ENCODE measurements around the gene CHRM4.

The CHRM4 gene

GRCh38 chr11:46418751-46419150 is 27.2 kb upstream of the CHRM4 start:
- Histone ChIP-seq H2AK5ac (ENCODE audit: low read depth, low read length) (no peak overlapping the region), H3K4me3 (ENCODE audit: low read length in 2 of 2) (no peak overlapping the region), H4K91ac (ENCODE audit: low read depth, low read length, poor library complexity) (no peak overlapping the region), H3K4ac (ENCODE audit: low read length) (no peak overlapping the region), H3K79me1 (ENCODE audit: low read depth, low read length) (no peaks in the 10 kb centered on the region), H3K18ac (ENCODE audit: low read length) (no peak overlapping the region), H2BK15ac (ENCODE audit: low read length) (no peak overlapping the region), H2BK120ac (ENCODE audit: low read depth, low read length) (no peak overlapping the region), H3K36me3 (replicated peaks in 1 of 2; ENCODE audit: control insufficient read depth in 2 of 2, insufficient read depth in 2 of 2, low read length in 2 of 2) (peaks cover 11 to 56% of the 10 kb centered on the region in 2 donors), H3K9ac (ENCODE audit: low read depth, low read length, poor library complexity) (no peak overlapping the region), H2AFZ (ENCODE audit: low read length) (no peak overlapping the region), H4K8ac (ENCODE audit: low read depth, low read length) (no peak overlapping the region), H2BK5ac (ENCODE audit: low read length) (no peak overlapping the region), H3K27ac (replicated peaks; ENCODE audit: low read length) (no peak overlapping the region), H3K14ac (ENCODE audit: low read length) (no peak overlapping the region), H3K9me3 (replicated peaks in 1 of 2; ENCODE audit: control insufficient read depth in 2 of 2, insufficient read depth in 1 of 2, low read depth in 1 of 2, low read length in 2 of 2) (no peaks in the 10 kb centered on the region), H2BK12ac (ENCODE audit: low read length) (no peak overlapping the region), H3K4me2 (ENCODE audit: insufficient read depth, low read length, poor library complexity, severe bottlenecking) (no peak overlapping the region), H3K27me3 (ENCODE audit: control insufficient read depth in 3 of 3, insufficient read depth in 3 of 3, low read depth in 1 of 3, low read length in 3 of 3) (no peaks in the 10 kb centered on the region), H3K4me1 (ENCODE audit: control insufficient read depth in 2 of 2, insufficient read depth in 1 of 2, low read depth in 1 of 2, low read length in 2 of 2) (peaks cover 6 to 8% of the 10 kb centered on the region in 2 donors), H3K23ac (ENCODE audit: low read depth, low read length, poor library complexity) (no peak overlapping the region)
- WGBS, 2 donors (ENCODE audit: extremely low coverage in 2 of 2, insufficient read length in 2 of 2, insufficient replicate concordance in 1 of 2) = no CpG with 5 or more reads among the region's 5 CpGs
- no peak for DNase-seq (ENCODE audit: low spot score)

- no peaks in the 10 kb centered on the region for H3K27me3 ChIP-seq (ENCODE audit: control insufficient read depth in 3 of 3, insufficient read depth in 3 of 3, low read depth in 1 of 3, low read length in 3 of 3)
- no peak overlapping the region for H4K8ac ChIP-seq (ENCODE audit: low read depth, low read length)
- no peaks in the 10 kb centered on the region for H3K79me1 ChIP-seq (ENCODE audit: low read depth, low read length)
- DNase-seq (ENCODE audit: low spot score) = peak; percentile 44
- H3K4me3 ChIP-seq (ENCODE audit: low read length in 2 of 2) = no peak overlapping the region
- H3K4me2 ChIP-seq (ENCODE audit: insufficient read depth, low read length, poor library complexity, severe bottlenecking) = no peak overlapping the region
- H3K4ac ChIP-seq (ENCODE audit: low read length) = no peak overlapping the region
- H3K23ac ChIP-seq (ENCODE audit: low read depth, low read length, poor library complexity) = no peak overlapping the region
- H4K91ac ChIP-seq (ENCODE audit: low read depth, low read length, poor library complexity) = no peak overlapping the region
- H2AFZ ChIP-seq (ENCODE audit: low read length) = no peak overlapping the region
- H2AK5ac ChIP-seq (ENCODE audit: low read depth, low read length) = no peak overlapping the region
- no peak overlapping the region for H3K27ac ChIP-seq (replicated peaks; ENCODE audit: low read length)
- no peak overlapping the region for H2BK5ac ChIP-seq (ENCODE audit: low read length)
- H3K9ac ChIP-seq (ENCODE audit: low read depth, low read length, poor library complexity) = no peak overlapping the region
- WGBS, 2 donors (ENCODE audit: extremely low coverage in 2 of 2, insufficient read length in 2 of 2, insufficient replicate concordance in 1 of 2) = no CpG with 5 or more reads among the region's 7 CpGs
- no peak overlapping the region for H3K18ac ChIP-seq (ENCODE audit: low read length)
- H2BK120ac ChIP-seq (ENCODE audit: low read depth, low read length) = no peak overlapping the region
- H3K9me3 ChIP-seq (replicated peaks in 1 of 2; ENCODE audit: control insufficient read depth in 2 of 2, insufficient read depth in 1 of 2, low read depth in 1 of 2, low read length in 2 of 2) = no peaks in the 10 kb centered on the region
- no peak overlapping the region for H2BK12ac ChIP-seq (ENCODE audit: low read length)
- peaks cover 15 to 60% of the 10 kb centered on the region in 2 donors for H3K36me3 ChIP-seq (replicated peaks in 1 of 2; ENCODE audit: control insufficient read depth in 2 of 2, insufficient read depth in 2 of 2, low read length in 2 of 2)
- H3K4me1 ChIP-seq (ENCODE audit: control insufficient read depth in 2 of 2, insufficient read depth in 1 of 2, low read depth in 1 of 2, low read length in 2 of 2) = peaks cover 6 to 8% of the 10 kb centered on the region in 2 donors
- no peak overlapping the region for H2BK15ac ChIP-seq (ENCODE audit: low read length)
- no peak overlapping the region for H3K14ac ChIP-seq (ENCODE audit: low read length)
These were observed 26.1 kb upstream of the CHRM4 start for GRCh38 chr11:46417711-46418110.

- Histone ChIP-seq H3K18ac (ENCODE audit: low read length) (no peak overlapping the region), H3K4me1 (ENCODE audit: control insufficient read depth in 2 of 2, insufficient read depth in 1 of 2, low read depth in 1 of 2, low read length in 2 of 2) (peaks cover 6 to 13% of the 10 kb centered on the region in 2 donors), H2BK15ac (ENCODE audit: low read length) (no peak overlapping the region), H3K23ac (ENCODE audit: low read depth, low read length, poor library complexity) (no peak overlapping the region), H4K91ac (ENCODE audit: low read depth, low read length, poor library complexity) (no peak overlapping the region), H3K14ac (ENCODE audit: low read length) (no peak overlapping the region), H3K4me2 (ENCODE audit: insufficient read depth, low read length, poor library complexity, severe bottlenecking) (no peak overlapping the region), H3K9ac (ENCODE audit: low read depth, low read length, poor library complexity) (peak overlapping the region; percentile 18), H3K4ac (ENCODE audit: low read length) (no peak overlapping the region), H2BK5ac (ENCODE audit: low read length) (no peak overlapping the region), H3K27ac (replicated peaks; ENCODE audit: low read length) (no peak overlapping the region), H2AK5ac (ENCODE audit: low read depth, low read length) (no peak overlapping the region), H2BK120ac (ENCODE audit: low read depth, low read length) (no peak overlapping the region), H3K79me1 (ENCODE audit: low read depth, low read length) (no peaks in the 10 kb centered on the region), H2BK12ac (ENCODE audit: low read length) (no peak overlapping the region), H3K9me3 (replicated peaks in 1 of 2; ENCODE audit: control insufficient read depth in 2 of 2, insufficient read depth in 1 of 2, low read depth in 1 of 2, low read length in 2 of 2) (no peaks in the 10 kb centered on the region), H4K8ac (ENCODE audit: low read depth, low read length) (no peak overlapping the region), H3K4me3 (ENCODE audit: low read length in 2 of 2) (no peak overlapping the region), H3K36me3 (replicated peaks in 1 of 2; ENCODE audit: control insufficient read depth in 2 of 2, insufficient read depth in 2 of 2, low read length in 2 of 2) (peaks cover 15 to 59% of the 10 kb centered on the region in 2 donors), H2AFZ (ENCODE audit: low read length) (no peak overlapping the region), H3K27me3 (ENCODE audit: control insufficient read depth in 3 of 3, insufficient read depth in 3 of 3, low read depth in 1 of 3, low read length in 3 of 3) (no peaks in the 10 kb centered on the region)
- WGBS, 2 donors (ENCODE audit: extremely low coverage in 2 of 2, insufficient read length in 2 of 2, insufficient replicate concordance in 1 of 2) = no CpG with 5 or more reads among the region's 3 CpGs
- DNase-seq (ENCODE audit: low spot score) = no peak
These were observed 23.3 kb upstream of the CHRM4 start for GRCh38 chr11:46414879-46415278.

DNA sequence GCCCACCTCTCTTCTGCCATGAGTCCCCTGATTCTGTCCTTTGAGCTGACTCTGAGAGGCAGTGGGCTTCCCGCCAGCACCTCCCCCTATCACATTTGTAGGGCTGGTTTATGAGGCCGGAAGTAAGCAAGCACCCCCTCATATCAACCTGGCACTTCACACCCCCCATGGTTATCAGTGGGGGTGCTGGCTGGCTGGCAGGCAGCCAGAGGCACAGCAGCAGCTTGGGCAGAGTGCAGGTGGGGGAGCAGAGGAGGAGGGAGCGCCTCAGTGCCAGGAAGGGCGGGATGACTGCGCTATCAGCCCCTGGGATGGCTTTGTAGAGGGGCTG is 22.9 kb upstream of the CHRM4 start:
- Histone ChIP-seq H2BK120ac (ENCODE audit: low read depth, low read length) (no peak overlapping the region), H4K91ac (ENCODE audit: low read depth, low read length, poor library complexity) (no peak overlapping the region), H3K23ac (ENCODE audit: low read depth, low read length, poor library complexity) (no peak overlapping the region), H3K9me3 (replicated peaks in 1 of 2; ENCODE audit: control insufficient read depth in 2 of 2, insufficient read depth in 1 of 2, low read depth in 1 of 2, low read length in 2 of 2) (no peaks in the 10 kb centered on the region), H2BK15ac (ENCODE audit: low read length) (no peak overlapping the region), H2AFZ (ENCODE audit: low read length) (no peak overlapping the region), H3K79me1 (ENCODE audit: low read depth, low read length) (no peaks in the 10 kb centered on the region), H4K8ac (ENCODE audit: low read depth, low read length) (no peak overlapping the region), H3K9ac (ENCODE audit: low read depth, low read length, poor library complexity) (no peak overlapping the region), H2AK5ac (ENCODE audit: low read depth, low read length) (no peak overlapping the region), H3K18ac (ENCODE audit: low read length) (no peak overlapping the region), H3K27me3 (ENCODE audit: control insufficient read depth in 3 of 3, insufficient read depth in 3 of 3, low read depth in 1 of 3, low read length in 3 of 3) (no peaks in the 10 kb centered on the region), H3K36me3 (replicated peaks in 1 of 2; ENCODE audit: control insufficient read depth in 2 of 2, insufficient read depth in 2 of 2, low read length in 2 of 2) (peaks cover 16 to 64% of the 10 kb centered on the region in 2 donors), H3K4me1 (ENCODE audit: control insufficient read depth in 2 of 2, insufficient read depth in 1 of 2, low read depth in 1 of 2, low read length in 2 of 2) (peaks cover 6 to 13% of the 10 kb centered on the region in 2 donors), H2BK5ac (ENCODE audit: low read length) (no peak overlapping the region), H3K4me3 (ENCODE audit: low read length in 2 of 2) (no peak overlapping the region), H3K27ac (replicated peaks; ENCODE audit: low read length) (no peak overlapping the region), H2BK12ac (ENCODE audit: low read length) (no peak overlapping the region), H3K14ac (ENCODE audit: low read length) (no peak overlapping the region), H3K4ac (ENCODE audit: low read length) (no peak overlapping the region), H3K4me2 (ENCODE audit: insufficient read depth, low read length, poor library complexity, severe bottlenecking) (no peak overlapping the region)
- no CpG with 5 or more reads among the region's 5 CpGs for WGBS, 2 donors (ENCODE audit: extremely low coverage in 2 of 2, insufficient read length in 2 of 2, insufficient replicate concordance in 1 of 2)
- DNase-seq (ENCODE audit: low spot score) = no peak

Measured in neuronal stem cell (in vitro differentiated cells).